ENCODE measurements around the gene PAX6.

GRCh38 chr11:31795706-31796498, 15.2 kb downstream of the PAX6 start:
- no peak for TF ChIP-seq FOXK2 (IDR thresholded peaks at IDR 0.05)
- no peak for TF ChIP-seq SP1 (IDR thresholded peaks at IDR 0.05)
- TF ChIP-seq HDGF (IDR thresholded peaks at IDR 0.05; ENCODE audit: borderline replicate concordance), result no peak
- TF ChIP-seq ZNF384 (IDR thresholded peaks at IDR 0.05), result no peak
- TF ChIP-seq FOXM1 (IDR thresholded peaks at IDR 0.05; ENCODE audit: borderline replicate concordance), result no peak
- TF ChIP-seq L3MBTL2 (conservative IDR thresholded peaks at IDR 0.05), result no peak
- no peak for TF ChIP-seq SUZ12 (IDR thresholded peaks at IDR 0.05)
- no peak for TF ChIP-seq FOXA1 (IDR thresholded peaks at IDR 0.05)
- TF ChIP-seq TARDBP (IDR thresholded peaks at IDR 0.05), result no peak
- TF ChIP-seq BHLHE40 (IDR thresholded peaks at IDR 0.05; ENCODE audit: borderline replicate concordance), result no peak
- TF ChIP-seq NFRKB (IDR thresholded peaks at IDR 0.05), result no peak
- TF ChIP-seq LEF1 (IDR thresholded peaks at IDR 0.05; ENCODE audit: borderline replicate concordance), result no peak
- TF ChIP-seq ELF4 (IDR thresholded peaks at IDR 0.05), result no peak
